ENCODE data around the gene PROZ. TPM values are rescaled to one million over a fixed set of nuclear protein-coding genes. Genes with fewer than 3 reads are reported as not detected.
"Not testable (repeated sequence)": the region's sequence is repeated elsewhere in the genome, so short reads cannot be mapped to it uniquely, and the experiment has no call there.

Gene PROZ
- total and polyA plus RNA-seq, 7 donors: not detected

GRCh38 chr13:113110852-113111315 lies 47.6 kb upstream of the PROZ start:
- Histone ChIP-seq H3K36me3 (ENCODE audit: insufficient read depth in 1 of 2, low read depth in 1 of 2) (no peaks in the 10 kb centered on the region), H3K27me3 (ENCODE audit: insufficient read depth in 3 of 3, low read length in 2 of 3) (peaks cover 0 to 49% (median 26%) of the 10 kb centered on the region in 3 donors), H3K27ac (no peak overlapping the region), H3K4me1 (no peaks in the 10 kb centered on the region), H3K4me3 (peak overlapping the region; percentile 58), H3K9me3 (no peaks in the 10 kb centered on the region)
- TF ChIP-seq CTCF (IDR thresholded peaks at IDR 0.05): no peak
- intact Hi-C loops (cut with DNase I): no loop called here
- WGBS, 3 donors: 16 to 38% (median 27%) methylated on average over 19 to 49 of the region's 49 CpGs
- DNase-seq: peak in 1 of 2 donors; percentile 52
- ATAC-seq: no peak

- intact Hi-C loops (cut with DNase I); H3K36me3 ChIP-seq (ENCODE audit: insufficient read depth in 1 of 2, low read depth in 1 of 2); DNase-seq; H3K9me3 ChIP-seq; H3K27ac ChIP-seq; H3K4me3 ChIP-seq; ATAC-seq; H3K4me1 ChIP-seq: not testable (repeated sequence)
- 86 to 91% (median 88%) methylated on average over 5 of the region's 5 CpGs for WGBS, 3 donors
- H3K27me3 ChIP-seq (ENCODE audit: insufficient read depth in 3 of 3, low read length in 2 of 3): peaks cover 0 to 53% (median 24%) of the 10 kb centered on the region in 3 donors
Measured at GRCh38 chr13:113111821-113112220, 46.6 kb upstream of the PROZ start.

- DNase-seq; H3K27ac ChIP-seq; H3K36me3 ChIP-seq (ENCODE audit: insufficient read depth in 1 of 2, low read depth in 1 of 2); ATAC-seq; H3K9me3 ChIP-seq; intact Hi-C loops (cut with DNase I); H3K4me3 ChIP-seq; H3K4me1 ChIP-seq: not testable (repeated sequence)
- peaks cover 0 to 56% (median 24%) of the 10 kb centered on the region in 3 donors for H3K27me3 ChIP-seq (ENCODE audit: insufficient read depth in 3 of 3, low read length in 2 of 3)
- 67 to 85% (median 69%) methylated on average over 1 of the region's 1 CpG for WGBS, 3 donors
Measured at GRCh38 chr13:113112475-113112874, 46.0 kb upstream of the PROZ start.

- ATAC-seq (no peak), DNase-seq (no peak)
- 74 to 76% (median 74%) methylated on average over 9 of the region's 9 CpGs for WGBS, 3 donors
- Histone ChIP-seq H3K9me3 (no peaks in the 10 kb centered on the region), H3K4me1 (no peaks in the 10 kb centered on the region), H3K27ac (no peak overlapping the region), H3K36me3 (ENCODE audit: insufficient read depth in 1 of 2, low read depth in 1 of 2) (no peaks in the 10 kb centered on the region), H3K4me3 (no peak overlapping the region), H3K27me3 (ENCODE audit: insufficient read depth in 3 of 3, low read length in 2 of 3) (peaks cover 0 to 62% (median 24%) of the 10 kb centered on the region in 3 donors)
- intact Hi-C loops (cut with DNase I): no loop called here
- no peak for TF ChIP-seq CTCF (IDR thresholded peaks at IDR 0.05)
Measured at GRCh38 chr13:113112893-113113845, 45.3 kb upstream of the PROZ start.

- no peaks in the 10 kb centered on the region for H3K4me1 ChIP-seq
- ATAC-seq (no peak), DNase-seq (no peak)
- TF ChIP-seq CTCF (IDR thresholded peaks at IDR 0.05): no peak
- no peak overlapping the region for H3K27ac ChIP-seq
- H3K36me3 ChIP-seq (ENCODE audit: insufficient read depth in 1 of 2, low read depth in 1 of 2): no peaks in the 10 kb centered on the region
- intact Hi-C loops (cut with DNase I): no loop called here
- WGBS, 3 donors: 94 to 98% (median 94%) methylated on average over 8 of the region's 8 CpGs
- no peak overlapping the region for H3K4me3 ChIP-seq
- peaks cover 0 to 65% (median 24%) of the 10 kb centered on the region in 3 donors for H3K27me3 ChIP-seq (ENCODE audit: insufficient read depth in 3 of 3, low read length in 2 of 3)
- no peaks in the 10 kb centered on the region for H3K9me3 ChIP-seq
Measured at GRCh38 chr13:113113846-113114271, 44.6 kb upstream of the PROZ start.

Data from psoas muscle (tissue), 8 donors.